Measurements from ENCODE around the gene NRG2.

Gene NRG2

GRCh38 chr5:139961435-139962157 is 81.5 kb downstream of the NRG2 start:
- no peaks in the 10 kb centered on the region for H3F3A ChIP-seq (ENCODE audit: insufficient read depth)

GRCh38 chr5:139960723-139961383 is 82.2 kb downstream of the NRG2 start:
- Histone ChIP-seq H3K9ac (ENCODE audit: low read length) (no peak overlapping the region), H3K4me3 (ENCODE audit: insufficient read depth, low read length, poor library complexity, severe bottlenecking) (no peak overlapping the region), H3K27ac (ENCODE audit: low read depth, low read length) (no peak overlapping the region), H3K36me3 (ENCODE audit: low read length) (no peaks in the 10 kb centered on the region), H3F3A (ENCODE audit: insufficient read depth) (no peaks in the 10 kb centered on the region), H3K79me2 (ENCODE audit: insufficient read depth, low read length) (no peaks in the 10 kb centered on the region), H4K20me1 (ENCODE audit: low read depth, low read length) (no peaks in the 10 kb centered on the region), H3K4me2 (ENCODE audit: low read depth, low read length, poor library complexity, severe bottlenecking) (no peak overlapping the region), H3K9me3 (ENCODE audit: insufficient read depth, low read length) (no peaks in the 10 kb centered on the region), H3K9me2 (replicated peaks; ENCODE audit: insufficient read depth, low read length) (no peaks in the 10 kb centered on the region), H2AFZ (ENCODE audit: low read depth, low read length, severe bottlenecking) (no peak overlapping the region), H3K27me3 (ENCODE audit: low read length) (no peaks in the 10 kb centered on the region)
- no peak for TF ChIP-seq EZH2phosphoT487 (conservative IDR thresholded peaks at IDR 0.05; ENCODE audit: low read length)
- TF ChIP-seq CTCF (IDR thresholded peaks at IDR 0.05; ENCODE audit: insufficient read depth, low read length, poor library complexity, severe bottlenecking): no peak

More at GRCh38 chr5:139961435-139962157, 81.5 kb downstream of the NRG2 start:
- no peaks in the 10 kb centered on the region for H4K20me1 ChIP-seq (ENCODE audit: low read depth, low read length)
- H3K27me3 ChIP-seq (ENCODE audit: low read length): no peaks in the 10 kb centered on the region
- TF ChIP-seq EZH2phosphoT487 (conservative IDR thresholded peaks at IDR 0.05; ENCODE audit: low read length): no peak
- TF ChIP-seq CTCF (IDR thresholded peaks at IDR 0.05; ENCODE audit: insufficient read depth, low read length, poor library complexity, severe bottlenecking): no peak
- no peak overlapping the region for H3K4me3 ChIP-seq (ENCODE audit: insufficient read depth, low read length, poor library complexity, severe bottlenecking)
- H3K9me2 ChIP-seq (replicated peaks; ENCODE audit: insufficient read depth, low read length): no peaks in the 10 kb centered on the region
- H3K27ac ChIP-seq (ENCODE audit: low read depth, low read length): no peak overlapping the region
- H2AFZ ChIP-seq (ENCODE audit: low read depth, low read length, severe bottlenecking): no peak overlapping the region
- H3K9ac ChIP-seq (ENCODE audit: low read length): no peak overlapping the region
- no peak overlapping the region for H3K4me2 ChIP-seq (ENCODE audit: low read depth, low read length, poor library complexity, severe bottlenecking)
- H3K36me3 ChIP-seq (ENCODE audit: low read length): no peaks in the 10 kb centered on the region
- H3K79me2 ChIP-seq (ENCODE audit: insufficient read depth, low read length): no peaks in the 10 kb centered on the region
- H3K9me3 ChIP-seq (ENCODE audit: insufficient read depth, low read length): no peaks in the 10 kb centered on the region

- Histone ChIP-seq H3K4me2 (ENCODE audit: low read depth, low read length, poor library complexity, severe bottlenecking) (no peak overlapping the region), H3K9me3 (ENCODE audit: insufficient read depth, low read length) (no peaks in the 10 kb centered on the region), H3K9ac (ENCODE audit: low read length) (no peak overlapping the region), H3K4me3 (ENCODE audit: insufficient read depth, low read length, poor library complexity, severe bottlenecking) (no peak overlapping the region), H3K27me3 (ENCODE audit: low read length) (no peaks in the 10 kb centered on the region), H4K20me1 (ENCODE audit: low read depth, low read length) (no peaks in the 10 kb centered on the region), H3K36me3 (ENCODE audit: low read length) (no peaks in the 10 kb centered on the region), H3K9me2 (replicated peaks; ENCODE audit: insufficient read depth, low read length) (no peaks in the 10 kb centered on the region), H3K79me2 (ENCODE audit: insufficient read depth, low read length) (no peaks in the 10 kb centered on the region), H3F3A (ENCODE audit: insufficient read depth) (no peaks in the 10 kb centered on the region), H2AFZ (ENCODE audit: low read depth, low read length, severe bottlenecking) (no peak overlapping the region), H3K27ac (ENCODE audit: low read depth, low read length) (no peak overlapping the region)
- TF ChIP-seq CTCF (IDR thresholded peaks at IDR 0.05; ENCODE audit: insufficient read depth, low read length, poor library complexity, severe bottlenecking): no peak
- no peak for TF ChIP-seq EZH2phosphoT487 (conservative IDR thresholded peaks at IDR 0.05; ENCODE audit: low read length)
These were observed 84.5 kb downstream of the NRG2 start for GRCh38 chr5:139958432-139959148.
